HG03565 (cell line): ENCODE measurements around the gene RRP9.
"Not testable (repeated sequence)": the region's sequence is repeated elsewhere in the genome, so short reads cannot be mapped to it uniquely, and the experiment has no call there.

Experiments used
- ATAC-seq: cut with Tn5 transposase; IDR thresholded peaks from one replicate; pipeline ENCODE4 v1.9.1; 2021; ENCODE audit warnings: mild to moderate bottlenecking, moderate library complexity; ENCODE audit not compliant: unreplicated experiment

RRP9 gene

GRCh38 chr3:51942603-51943450 lies 1.1 kb upstream of the RRP9 start:
- ATAC-seq, result no peak

- ATAC-seq, result no peak
Observed at GRCh38 chr3:51941463-51941797, 274 bp downstream of the RRP9 start.

- no peak for ATAC-seq
Observed at GRCh38 chr3:51940648-51941462, 849 bp downstream of the RRP9 start.

GRCh38 chr3:51938780-51939425 lies 2.8 kb downstream of the RRP9 start:
- ATAC-seq, result no peak

GRCh38 chr3:51937611-51938450 lies 3.9 kb downstream of the RRP9 start:
- no peak for ATAC-seq

- no peak for ATAC-seq
Observed at GRCh38 chr3:51937014-51937413, 4.7 kb downstream of the RRP9 start.

- ATAC-seq, result no peak
Observed at GRCh38 chr3:51935886-51936755, 5.6 kb downstream of the RRP9 start.

- ATAC-seq, result no peak
Observed at GRCh38 chr3:51934991-51935885, 6.5 kb downstream of the RRP9 start.

- no peak for ATAC-seq
Observed at GRCh38 chr3:51934139-51934850, 7.4 kb downstream of the RRP9 start.

GRCh38 chr3:51933471-51934138 lies 8.1 kb downstream of the RRP9 start:
- no peak for ATAC-seq

- ATAC-seq, result no peak
Observed at GRCh38 chr3:51932471-51933370, 9.0 kb downstream of the RRP9 start.

- no peak for ATAC-seq
Observed at GRCh38 chr3:51931756-51932155, 9.9 kb downstream of the RRP9 start.

- no peak for ATAC-seq
Observed at GRCh38 chr3:51930439-51930838, 11.3 kb downstream of the RRP9 start.

- ATAC-seq, result no peak
Observed at GRCh38 chr3:51929420-51930003, 12.2 kb downstream of the RRP9 start.

- not testable (repeated sequence) for ATAC-seq
Observed at GRCh38 chr3:51928981-51929380, 12.7 kb downstream of the RRP9 start.

- no peak for ATAC-seq
Observed at GRCh38 chr3:51928438-51928837, 13.3 kb downstream of the RRP9 start.
